HG03439 (cell line): Measurements from ENCODE around the gene BCL10.
A peak's percentile ranks its signal among the peaks of the same experiment; 100 is the strongest.

Source experiments
- ATAC-seq: cut with Tn5 transposase; IDR thresholded peaks from one replicate; pipeline ENCODE4 v1.9.1; 2021; ENCODE audit warnings: mild to moderate bottlenecking, moderate library complexity; ENCODE audit not compliant: unreplicated experiment

Gene BCL10

DNA sequence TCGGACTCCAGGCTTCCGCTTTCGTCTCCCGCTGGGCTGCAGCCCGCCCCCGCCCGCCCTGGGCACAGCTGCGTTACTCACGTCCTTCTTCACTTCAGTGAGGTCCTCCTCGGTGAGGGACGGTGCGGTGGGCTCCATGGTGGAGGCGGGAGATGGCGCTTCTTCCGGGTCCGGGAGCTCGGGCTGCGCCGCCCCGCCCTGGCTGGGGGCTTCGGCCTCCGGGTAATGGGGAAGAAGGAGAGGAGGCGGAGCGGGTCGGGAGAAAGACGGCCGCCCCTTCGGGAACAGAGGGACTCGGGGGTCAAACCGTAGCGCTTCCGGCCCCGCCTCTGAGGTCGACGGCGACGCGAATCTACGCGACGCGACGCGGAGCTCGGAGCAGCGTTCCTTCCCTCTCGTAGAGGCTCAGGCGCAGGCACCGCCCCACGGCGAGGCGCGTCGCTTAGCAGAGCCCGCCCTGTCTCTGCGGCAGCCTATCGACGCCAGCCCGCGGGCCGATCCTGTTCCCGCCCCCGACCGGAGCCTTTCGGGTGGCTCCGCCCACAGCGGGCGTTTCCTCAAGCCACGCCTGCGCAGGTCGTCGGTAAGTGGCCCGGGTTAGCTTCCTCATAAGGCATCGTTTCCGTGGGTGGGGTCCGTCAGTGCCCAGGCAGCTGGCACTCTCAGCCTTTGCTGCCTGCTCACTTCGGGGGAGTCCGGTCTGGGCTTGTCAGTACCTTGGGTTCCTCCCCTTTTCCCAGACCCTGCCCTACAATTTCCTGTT is at the start of gene BCL10:
Gene BCL10, minus strand, starts transcription at position 418 of the 763 bp plus-strand sequence. Its CDS starts 280 bp downstream, at position 138.
- peak; percentile 97 for ATAC-seq

DNA sequence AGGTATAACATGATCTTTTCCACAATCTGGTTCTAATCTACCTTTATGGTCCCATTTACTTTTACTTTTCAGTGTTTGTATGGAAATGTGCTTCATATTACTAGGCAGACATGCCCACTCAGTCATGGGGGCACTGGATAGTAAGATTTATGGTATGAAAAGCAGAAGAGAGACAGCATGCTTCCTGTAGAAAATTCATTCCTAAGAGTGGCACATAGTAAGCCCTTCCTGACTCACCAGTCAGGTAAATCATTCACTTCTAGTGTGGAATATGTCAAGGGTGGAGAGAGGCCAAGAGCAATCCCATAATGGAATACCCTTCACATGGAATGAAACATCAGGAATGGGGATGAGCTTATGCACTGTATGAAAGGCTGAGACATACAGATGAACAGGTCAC is 49.5 kb upstream of the BCL10 start:
- ATAC-seq = no peak

DNA sequence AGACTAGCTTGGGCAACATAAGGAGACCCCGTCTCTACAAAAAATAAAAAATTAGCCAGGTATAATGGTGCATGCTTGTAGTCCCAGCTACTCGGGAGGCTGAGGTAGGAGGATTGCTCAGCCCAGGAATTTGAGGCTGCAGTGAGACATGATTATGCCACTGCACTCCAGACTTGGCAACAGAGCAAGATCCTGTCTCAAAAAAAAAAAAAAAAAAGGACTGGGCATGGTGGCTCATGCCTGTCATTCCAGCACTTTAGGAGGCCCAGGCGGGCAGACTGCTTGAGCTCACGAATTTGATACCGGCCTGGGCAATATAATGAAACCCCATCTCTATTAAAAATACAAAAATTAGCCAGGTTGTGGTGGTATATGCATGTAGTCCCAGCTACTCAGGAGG is 47.3 kb upstream of the BCL10 start:
- no peak for ATAC-seq

DNA sequence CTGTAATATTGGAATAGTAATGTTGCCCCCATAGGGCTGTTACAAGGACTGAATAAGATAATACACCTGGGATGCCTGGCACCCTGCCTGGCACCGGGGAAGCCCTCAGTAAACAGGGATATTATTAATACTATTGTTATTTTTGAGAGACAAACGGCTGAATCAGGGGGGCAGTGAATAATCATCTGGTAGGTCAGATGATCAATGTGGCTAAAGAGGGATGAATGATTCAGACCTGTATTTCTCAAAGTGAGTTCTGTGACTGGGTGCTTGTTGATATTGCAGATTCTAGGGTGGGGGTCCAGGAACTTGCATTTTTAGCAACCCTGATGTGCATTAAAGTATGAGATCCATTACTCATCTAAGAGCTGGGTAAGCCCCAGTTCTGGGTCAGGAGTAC is 46.2 kb upstream of the BCL10 start:
- no peak for ATAC-seq

DNA sequence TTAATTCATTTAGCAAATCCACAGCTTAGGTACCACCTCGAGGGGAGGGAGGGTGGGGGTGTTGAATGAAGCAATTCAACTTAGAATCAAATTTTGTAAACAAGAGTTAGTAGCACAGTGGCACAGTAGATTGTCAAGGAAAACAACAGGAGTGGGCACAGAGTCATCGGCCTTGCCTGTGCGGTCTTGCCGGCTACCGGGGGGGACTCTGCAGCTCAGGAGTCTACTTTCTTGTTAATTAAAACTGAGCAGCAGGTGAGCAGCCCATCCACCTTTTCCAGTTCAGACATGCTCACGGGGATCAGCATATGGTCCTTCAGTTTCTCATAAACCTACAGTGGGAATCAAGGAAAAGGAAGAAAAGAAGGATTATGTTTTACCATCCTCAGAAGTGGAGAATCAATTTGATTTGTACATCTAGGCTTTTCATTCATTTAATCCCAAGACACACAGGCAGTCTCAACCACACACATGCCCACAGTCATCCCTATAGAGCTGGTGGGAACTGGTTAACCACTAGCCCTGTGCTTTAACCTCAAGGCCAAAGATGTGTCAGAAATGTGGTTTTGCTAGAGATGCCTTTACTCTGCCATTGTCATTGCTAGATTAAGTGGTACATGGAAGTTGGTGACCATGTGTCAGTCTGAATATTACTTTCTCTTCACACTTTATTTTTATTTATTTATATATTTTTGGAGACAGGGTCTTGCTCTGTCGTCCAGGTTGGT is 45.0 kb upstream of the BCL10 start:
- ATAC-seq = no peak

DNA sequence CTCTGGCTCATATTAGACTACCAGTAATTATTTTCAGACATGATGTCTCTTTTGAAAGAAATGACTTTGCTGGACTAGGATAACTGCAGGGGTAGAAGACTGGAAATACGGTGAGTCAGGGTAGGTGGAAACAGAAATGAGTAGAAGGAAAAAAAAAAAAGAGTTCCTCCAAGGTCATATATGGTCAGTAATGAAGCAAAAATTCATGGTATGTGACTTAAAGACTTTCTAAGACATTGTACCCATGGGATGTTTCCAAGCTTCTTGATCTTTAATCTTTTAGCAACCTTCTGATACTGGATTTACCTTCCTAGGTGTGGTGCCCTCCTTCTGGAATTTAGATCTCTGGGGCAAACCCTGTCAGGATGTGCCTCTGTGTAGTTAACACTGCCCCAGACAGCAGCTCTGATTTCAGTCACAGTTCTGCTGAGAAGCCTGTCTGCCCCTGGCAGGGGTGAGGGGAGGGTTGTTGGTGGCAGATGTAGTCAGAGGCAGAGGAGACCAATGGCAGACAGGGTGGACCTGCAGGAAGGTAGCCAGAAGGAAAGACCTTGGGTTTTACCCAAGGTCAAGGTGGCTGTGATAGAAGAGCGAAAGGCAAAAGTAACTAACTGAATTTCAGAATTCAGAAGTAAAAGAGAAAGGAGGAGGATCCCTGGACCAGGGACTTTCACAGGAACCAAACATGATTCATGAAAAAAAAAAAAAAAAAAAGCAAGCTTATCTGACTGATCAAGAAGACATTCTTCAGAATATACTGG is 44.1 kb upstream of the BCL10 start:
- no peak for ATAC-seq

DNA sequence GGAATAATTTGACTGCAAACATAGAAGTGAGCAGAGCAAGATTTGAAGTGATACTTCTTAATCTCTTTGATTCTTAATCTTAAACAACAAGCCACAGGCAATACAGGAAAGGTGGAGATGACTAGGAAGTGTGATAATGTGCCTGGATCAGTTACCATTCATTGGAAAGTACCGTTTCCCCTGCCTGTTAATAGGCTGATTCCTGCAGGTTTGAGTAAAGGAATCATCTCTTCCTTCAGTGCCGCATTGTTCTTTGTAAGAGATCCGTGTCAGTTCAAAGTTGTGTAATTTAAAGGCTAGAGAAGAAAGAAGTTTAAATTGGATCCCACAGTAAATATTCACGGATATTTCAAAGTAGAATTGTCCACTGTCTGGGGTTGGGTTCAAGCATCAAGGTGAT is 43.5 kb upstream of the BCL10 start:
- ATAC-seq = no peak

DNA sequence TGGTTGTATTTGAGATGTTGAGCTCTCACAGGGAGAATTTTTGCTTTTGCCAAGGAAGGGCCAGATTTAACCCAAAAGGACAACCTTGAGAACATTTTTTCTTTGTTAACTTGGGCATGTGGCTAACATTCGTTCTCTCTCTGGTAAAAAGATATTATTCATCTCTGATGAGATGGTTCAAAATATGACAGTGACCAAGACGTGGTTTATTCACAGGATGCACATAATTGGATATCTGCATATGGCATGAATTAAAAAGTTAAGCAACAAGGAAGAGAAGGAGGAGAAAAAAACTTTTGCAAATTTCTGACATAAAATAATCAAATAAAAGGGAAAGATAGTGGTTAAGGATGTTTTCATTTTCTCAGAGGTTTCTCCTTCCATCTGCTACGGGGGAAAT is 43.1 kb upstream of the BCL10 start:
- no peak for ATAC-seq

DNA sequence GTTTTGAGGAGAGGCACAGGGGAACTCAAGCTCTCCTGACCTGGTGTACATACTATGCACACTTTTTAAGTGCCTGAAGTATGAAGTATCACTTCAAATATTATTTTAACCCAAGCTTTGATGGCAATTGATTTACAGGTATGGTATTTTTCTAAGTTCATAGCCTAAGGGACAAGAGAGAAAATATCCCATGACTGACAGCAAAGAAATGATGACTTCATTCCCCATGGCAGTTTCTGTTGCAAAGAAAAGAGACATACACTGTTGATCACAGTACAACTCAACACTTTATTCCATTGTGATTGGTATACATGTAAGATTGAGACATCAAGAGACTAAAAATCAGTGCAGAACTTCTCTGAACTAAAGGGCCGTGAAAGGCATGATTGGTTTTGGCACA is 41.8 kb upstream of the BCL10 start:
- no peak for ATAC-seq

DNA sequence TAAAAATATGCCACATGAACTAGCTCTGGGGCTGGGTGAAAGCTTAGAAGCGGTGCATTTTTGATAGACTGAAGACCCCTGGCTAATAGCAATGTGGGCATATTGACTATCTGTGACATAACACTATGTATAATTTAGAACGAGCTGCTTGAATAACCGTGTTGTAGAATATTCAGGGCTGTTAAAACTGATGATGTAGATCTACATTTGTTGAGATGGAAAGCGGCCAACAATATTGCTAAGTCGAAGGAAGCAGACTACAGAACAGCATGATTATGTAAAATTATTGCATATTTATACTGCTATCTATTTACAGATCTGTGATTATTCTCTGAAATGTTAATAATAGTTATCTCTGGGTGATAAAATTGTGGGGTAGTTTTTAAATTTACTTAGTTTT is 41.1 kb upstream of the BCL10 start:
- ATAC-seq = no peak

DNA sequence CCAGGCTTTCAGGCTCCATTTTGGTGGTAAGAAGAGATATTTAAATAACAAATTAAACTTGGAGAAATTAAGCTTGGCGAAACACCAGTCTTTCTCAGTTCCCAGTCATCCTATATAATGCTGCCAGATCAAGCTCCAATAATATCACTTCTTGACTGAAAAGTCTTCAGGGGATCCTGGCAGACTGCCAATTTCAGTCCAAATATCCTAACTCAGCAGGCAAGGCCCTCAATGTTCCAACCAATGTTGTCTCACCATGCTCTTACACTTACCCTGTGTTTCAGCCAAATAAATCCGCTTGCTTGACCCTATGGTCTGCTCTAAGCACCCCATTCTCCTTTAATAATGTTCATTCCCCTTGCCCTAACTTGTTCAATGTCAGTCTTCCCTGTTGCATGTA is 39.9 kb upstream of the BCL10 start:
- no peak for ATAC-seq

DNA sequence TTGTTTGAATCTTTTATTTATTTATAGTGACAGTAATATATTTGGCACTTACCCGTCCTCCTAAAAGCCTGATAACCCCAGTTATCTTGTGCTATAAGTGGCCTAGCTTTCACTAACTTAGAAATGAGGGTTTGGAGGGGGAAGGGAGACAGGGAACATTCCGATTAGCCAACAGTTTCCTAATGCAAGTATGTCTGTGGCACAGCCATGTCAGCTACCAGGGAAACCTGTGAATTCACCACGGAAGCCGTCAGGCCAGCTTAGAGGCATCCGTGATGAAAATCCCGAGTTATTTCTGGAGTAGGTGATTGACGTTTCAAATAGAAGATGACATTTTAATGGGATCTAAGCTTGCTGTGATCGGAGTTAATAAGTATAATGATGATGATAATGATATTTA is 39.4 kb upstream of the BCL10 start:
- ATAC-seq = no peak

DNA sequence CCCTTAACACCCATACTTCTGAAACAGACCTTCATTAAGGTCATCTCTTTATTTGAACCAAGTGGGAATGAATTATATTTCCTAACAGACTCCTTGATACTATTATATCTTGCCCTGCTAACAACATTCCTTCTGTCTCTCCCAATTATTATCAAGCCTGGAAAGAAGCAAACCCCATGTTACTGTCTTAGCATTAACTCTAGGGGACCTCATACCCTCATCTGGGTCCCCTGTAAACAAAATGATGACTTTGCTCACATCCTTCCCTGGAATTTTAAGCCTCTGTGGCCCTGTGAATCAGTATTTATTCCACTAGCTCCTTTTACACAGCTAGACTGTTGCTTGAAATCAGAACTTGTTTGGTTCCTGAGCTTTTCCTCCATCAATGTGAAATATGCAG is 38.3 kb upstream of the BCL10 start:
- ATAC-seq = no peak

DNA sequence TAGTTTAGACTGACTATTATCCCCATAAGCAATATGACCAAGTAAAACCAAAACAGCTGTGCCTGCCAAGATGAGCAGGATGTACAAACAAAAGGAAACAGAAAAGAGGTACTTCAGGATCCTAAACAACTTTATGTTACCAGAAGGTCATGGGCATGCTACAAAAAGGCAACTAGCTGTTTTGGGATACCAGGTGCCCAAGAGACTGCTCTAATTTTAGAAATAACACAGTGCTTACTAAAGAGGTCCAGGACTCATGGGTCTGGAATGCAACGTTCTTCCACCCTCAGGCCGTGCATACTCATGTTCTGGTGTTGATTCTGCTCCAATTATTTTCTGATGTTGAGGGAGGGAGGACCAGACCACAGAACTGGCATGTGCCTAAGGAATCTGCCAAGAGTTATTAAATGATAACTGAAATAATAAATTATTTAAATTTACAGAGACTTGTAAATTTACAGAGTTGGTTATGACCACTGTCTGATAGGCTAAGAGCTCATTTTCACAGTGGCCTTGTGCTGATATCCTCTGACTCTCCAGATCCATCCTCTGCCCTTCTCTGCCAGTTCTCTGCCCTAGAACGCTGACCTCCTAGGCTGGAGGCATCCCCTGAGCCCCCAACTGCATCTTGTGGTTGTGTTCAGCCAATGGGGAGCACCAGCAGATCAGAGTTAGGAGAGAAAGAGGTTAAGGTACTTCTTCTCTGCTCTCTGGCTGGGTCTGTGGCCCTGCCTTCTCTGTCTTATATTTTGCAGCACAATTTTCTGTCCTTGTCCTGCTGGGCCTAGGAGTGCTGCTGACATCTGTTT is 37.7 kb upstream of the BCL10 start:
- no peak for ATAC-seq

DNA sequence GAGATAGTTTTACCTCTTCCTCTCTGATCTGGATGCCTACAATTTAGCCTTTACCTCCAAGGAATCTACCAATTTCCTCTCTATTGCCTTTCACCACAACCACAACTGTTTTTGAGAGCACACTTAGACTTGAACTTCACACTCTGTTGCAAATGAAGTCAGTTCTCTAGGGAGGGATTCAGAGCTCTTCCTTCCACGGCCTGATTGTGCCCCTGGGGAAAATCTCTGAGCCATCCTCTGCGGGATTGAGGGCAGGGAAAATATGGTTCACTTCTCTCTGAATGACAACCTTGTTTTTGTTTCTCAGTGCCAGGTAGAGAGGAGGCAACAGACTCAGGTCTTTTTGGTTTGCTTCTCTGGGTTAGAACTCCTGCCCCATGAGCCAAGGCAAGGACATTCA is 35.4 kb upstream of the BCL10 start:
- ATAC-seq = no peak

DNA sequence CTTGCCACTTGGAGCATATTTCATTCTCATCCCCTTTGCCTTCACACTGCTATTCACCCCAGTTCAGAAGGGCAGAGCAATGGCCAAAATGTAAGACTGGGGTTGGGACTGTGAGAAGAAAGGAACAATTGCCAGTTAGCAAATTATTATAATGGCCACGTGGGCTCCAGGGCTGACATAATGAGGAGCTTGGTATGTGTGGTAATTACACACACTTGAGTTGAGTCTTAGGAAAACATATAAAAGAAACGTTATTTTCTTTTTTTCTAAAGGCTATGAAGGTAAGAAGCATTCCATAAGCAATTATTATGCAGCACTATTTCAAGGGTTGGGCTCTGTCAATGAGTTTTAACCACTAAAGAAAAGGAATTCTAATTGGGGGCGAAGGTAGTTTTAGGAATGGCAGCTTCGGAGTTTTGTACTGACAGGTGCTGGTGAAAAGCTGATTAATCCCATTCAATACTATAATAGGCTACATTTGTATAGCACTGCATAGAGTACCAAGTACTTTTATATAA is 32.5 kb upstream of the BCL10 start:
- ATAC-seq = no peak

DNA sequence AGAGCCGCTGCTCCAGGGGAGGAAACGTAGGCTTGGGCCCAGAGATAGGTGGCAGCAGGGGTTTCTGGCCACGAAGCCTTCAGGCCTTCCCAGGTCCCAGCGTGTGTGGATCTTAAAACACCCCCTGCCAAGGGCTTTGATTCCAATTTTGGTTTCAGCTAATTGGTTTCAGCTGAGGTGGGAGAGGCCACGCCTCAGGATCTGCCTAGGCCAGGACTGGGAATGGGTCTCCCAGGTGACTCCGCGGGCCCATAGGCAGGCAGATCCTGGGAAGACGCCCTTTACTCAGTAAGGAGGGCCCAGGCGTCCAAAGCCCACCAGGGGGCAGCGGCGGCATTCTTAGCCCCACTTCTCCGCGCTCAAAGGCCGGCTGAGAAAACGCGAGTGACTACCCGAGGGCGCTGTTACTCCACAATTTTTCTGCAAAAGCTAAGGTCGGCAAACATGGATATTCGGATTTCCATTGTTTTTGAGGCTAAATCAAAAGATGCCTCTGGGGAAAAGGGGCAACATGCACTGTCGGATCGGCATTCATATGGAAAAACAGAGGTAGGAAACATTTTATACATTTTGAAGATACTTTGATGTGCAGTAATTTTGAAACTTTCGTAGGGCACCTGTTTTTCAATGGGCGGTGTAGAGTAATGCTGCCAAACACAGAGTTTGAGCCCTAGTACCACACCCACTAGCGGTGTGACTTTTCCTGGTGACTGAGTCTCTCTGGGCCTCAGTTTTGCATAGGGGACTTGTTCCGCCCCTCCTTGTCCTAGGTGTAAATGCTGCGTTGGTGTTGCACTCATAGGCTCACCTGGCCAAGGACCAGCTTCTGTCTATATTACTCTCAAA is 31.8 kb upstream of the BCL10 start:
- ATAC-seq = peak; percentile 94

DNA sequence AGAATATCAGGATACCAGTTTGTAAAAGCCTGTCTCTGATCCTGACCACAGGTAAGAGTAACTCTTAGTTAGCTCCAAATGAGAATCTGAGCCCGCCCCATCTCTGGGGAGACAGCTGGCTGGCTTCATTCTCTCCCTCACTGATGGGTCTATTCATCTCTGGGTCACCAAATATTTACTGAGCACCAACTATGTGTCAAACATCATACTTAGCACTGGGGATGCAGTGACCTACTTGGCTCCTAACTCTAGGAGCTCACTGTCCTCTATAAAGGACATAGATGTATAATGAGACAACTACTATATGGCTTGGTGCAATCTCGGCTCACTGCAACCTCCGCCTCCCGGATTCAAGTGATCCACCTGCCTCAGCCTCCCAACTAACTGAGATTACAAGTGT is 29.8 kb upstream of the BCL10 start:
- no peak for ATAC-seq

DNA sequence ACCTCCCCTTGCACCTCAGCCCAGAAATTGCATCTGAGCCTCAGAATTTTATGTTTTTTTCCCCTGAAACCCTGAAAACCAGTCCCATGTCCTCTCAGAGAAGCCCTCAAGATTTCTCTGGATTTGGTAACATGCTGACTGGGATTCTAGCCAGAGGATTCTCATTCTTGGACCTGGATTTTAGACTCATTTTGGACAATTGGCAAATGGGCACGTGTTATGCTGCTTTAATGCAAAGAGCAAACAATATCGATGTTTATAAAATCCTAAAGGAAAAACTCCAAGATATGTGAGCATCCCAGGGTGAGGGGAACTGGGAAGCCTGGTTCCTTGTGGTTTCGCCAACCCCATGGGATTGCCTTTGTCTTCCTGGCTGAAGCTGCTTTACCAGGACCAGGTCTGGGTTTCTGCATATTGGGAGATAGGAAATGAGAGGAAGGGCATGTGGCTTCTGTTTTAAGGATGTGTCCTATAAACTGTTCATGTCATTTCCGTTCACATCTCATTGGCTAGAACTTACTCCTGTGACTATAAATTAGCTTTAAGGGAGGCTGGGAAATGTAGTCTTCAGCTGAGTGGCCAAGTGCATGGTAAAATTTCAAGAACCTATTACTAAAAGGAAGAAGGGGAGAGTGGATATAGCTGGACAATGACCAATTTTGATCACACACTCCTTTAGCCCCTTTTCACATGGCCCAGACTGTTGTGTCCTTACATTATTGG is 27.2 kb upstream of the BCL10 start:
- no peak for ATAC-seq
